GM23248 (cell line): ENCODE data around the gene BSG. TPM values are rescaled to one million over a fixed set of nuclear protein-coding genes. Genes with fewer than 3 reads are reported as not detected.

ENCODE experiments used
- DNase-seq: peaks from one replicate; pipeline ENCODE4 v3.0.0-alpha.2; 2015
- H2AFZ ChIP-seq: fragments of 200-600 bp; sonication (generic); 2 replicates; pipeline ENCODE4 v1.6.1; 2016; ENCODE audit warnings: antibody characterized with exemption
- H3F3A ChIP-seq: fragments of 200-600 bp; sonication (generic); 2 replicates; pipeline ENCODE4 v1.6.1; 2016; ENCODE audit warnings: mild to moderate bottlenecking, antibody characterized with exemption, mixed run types; ENCODE audit not compliant: insufficient read depth
- H3K27ac ChIP-seq: fragments of 200-600 bp; sonication (generic); 2 replicates; pipeline ENCODE4 v1.5.1; 2016; ENCODE audit warnings: mild to moderate bottlenecking
- H3K27me3 ChIP-seq: fragments of 200-600 bp; sonication (generic); replicated peaks from 2 replicates; pipeline ENCODE4 v1.6.1; 2016; ENCODE audit warnings: mild to moderate bottlenecking; ENCODE audit not compliant: insufficient read depth
- H3K36me3 ChIP-seq: fragments of 200-600 bp; sonication (generic); 2 replicates; pipeline ENCODE4 v1.6.1; 2016; ENCODE audit warnings: low read depth, mild to moderate bottlenecking
- H3K4me1 ChIP-seq: fragments of 200-600 bp; sonication (generic); 2 replicates; pipeline ENCODE4 v1.6.1; 2016; ENCODE audit warnings: mild to moderate bottlenecking; ENCODE audit not compliant: insufficient read depth
- H3K4me2 ChIP-seq: fragments of 200-600 bp; sonication (generic); one replicate; pipeline ENCODE4 v1.6.1; 2016; ENCODE audit warnings: mild to moderate bottlenecking; ENCODE audit not compliant: unreplicated experiment
- H3K4me3 ChIP-seq: fragments of 200-600 bp; sonication (generic); 2 replicates; pipeline ENCODE4 v1.5.1; 2016; ENCODE audit warnings: mild to moderate bottlenecking
- H3K79me2 ChIP-seq: fragments of 200-600 bp; sonication (generic); 2 replicates; pipeline ENCODE4 v1.6.1; 2016; ENCODE audit warnings: mild to moderate bottlenecking; ENCODE audit not compliant: insufficient read depth
- H3K9ac ChIP-seq: fragments of 200-600 bp; sonication (generic); 2 replicates; pipeline ENCODE4 v1.6.1; 2016; ENCODE audit warnings: mild to moderate bottlenecking
- H3K9me2 ChIP-seq: fragments of 200-600 bp; sonication (generic); 2 replicates; pipeline ENCODE4 v1.6.1; 2016; ENCODE audit warnings: mixed run types, mild to moderate bottlenecking, moderate library complexity; ENCODE audit not compliant: insufficient read depth
- H3K9me3 ChIP-seq: fragments of 200-600 bp; sonication (generic); one replicate; pipeline ENCODE4 v1.6.1; 2017; ENCODE audit warnings: low read depth
- H4K20me1 ChIP-seq: fragments of 200-600 bp; sonication (generic); 2 replicates; pipeline ENCODE4 v1.6.0; 2016; ENCODE audit not compliant: insufficient read depth
- EZH2 ChIP-seq: fragments of 200-600 bp; sonication (generic); IDR thresholded peaks from 2 replicates; pipeline ENCODE4 v1.6.1; 2018; ENCODE audit warnings: antibody characterized with exemption, mild to moderate bottlenecking; ENCODE audit not compliant: insufficient read depth, poor library complexity, severe bottlenecking
- EZH2phosphoT487 ChIP-seq: fragments of 200-600 bp; sonication (generic); IDR thresholded peaks from 2 replicates; pipeline ENCODE4 v1.6.1; 2018; ENCODE audit warnings: antibody characterized with exemption, moderate library complexity, mild to moderate bottlenecking, low read depth; ENCODE audit not compliant: insufficient read depth
- WGBS, 2 experiments: methylation state at CpG; one replicate each; pipeline ENCODE4 v1.1.6; 2015 to 2017; ENCODE audit warnings: low lambda C conversion rate in 2 of 2, low coverage in 1 of 2; ENCODE audit errors: missing lambda C conversion rate in 2 of 2; 5-methylcytosine and 5-hydroxymethylcytosine counted together
- in situ Hi-C: fragments of 300-500 bp; cut with MboI; formaldehyde crosslinking; loops from 2 replicates; pipeline ENCODE4 v1.15.0; 2020
- polyA plus RNA-seq: library from polyadenylated mRNA; unstranded; fragments of >200 nt; fragmentation: Nextera tagmentation; extraction: Ambion mirVana; gene quantifications from 2 replicates; pipeline ENCODE4 v1.2.1, GENCODE V29; 2016
- total RNA-seq: library from RNA; depleted of rRNA; stranded (reverse); fragments of >200 nt; shearing (Covaris generic); gene quantifications from 2 replicates; pipeline ENCODE4 v1.2.3, GENCODE V29; 2014

BSG gene
- total and polyA plus RNA-seq, 2 experiments from 2014 or later: 939 to 955 TPM

DNA sequence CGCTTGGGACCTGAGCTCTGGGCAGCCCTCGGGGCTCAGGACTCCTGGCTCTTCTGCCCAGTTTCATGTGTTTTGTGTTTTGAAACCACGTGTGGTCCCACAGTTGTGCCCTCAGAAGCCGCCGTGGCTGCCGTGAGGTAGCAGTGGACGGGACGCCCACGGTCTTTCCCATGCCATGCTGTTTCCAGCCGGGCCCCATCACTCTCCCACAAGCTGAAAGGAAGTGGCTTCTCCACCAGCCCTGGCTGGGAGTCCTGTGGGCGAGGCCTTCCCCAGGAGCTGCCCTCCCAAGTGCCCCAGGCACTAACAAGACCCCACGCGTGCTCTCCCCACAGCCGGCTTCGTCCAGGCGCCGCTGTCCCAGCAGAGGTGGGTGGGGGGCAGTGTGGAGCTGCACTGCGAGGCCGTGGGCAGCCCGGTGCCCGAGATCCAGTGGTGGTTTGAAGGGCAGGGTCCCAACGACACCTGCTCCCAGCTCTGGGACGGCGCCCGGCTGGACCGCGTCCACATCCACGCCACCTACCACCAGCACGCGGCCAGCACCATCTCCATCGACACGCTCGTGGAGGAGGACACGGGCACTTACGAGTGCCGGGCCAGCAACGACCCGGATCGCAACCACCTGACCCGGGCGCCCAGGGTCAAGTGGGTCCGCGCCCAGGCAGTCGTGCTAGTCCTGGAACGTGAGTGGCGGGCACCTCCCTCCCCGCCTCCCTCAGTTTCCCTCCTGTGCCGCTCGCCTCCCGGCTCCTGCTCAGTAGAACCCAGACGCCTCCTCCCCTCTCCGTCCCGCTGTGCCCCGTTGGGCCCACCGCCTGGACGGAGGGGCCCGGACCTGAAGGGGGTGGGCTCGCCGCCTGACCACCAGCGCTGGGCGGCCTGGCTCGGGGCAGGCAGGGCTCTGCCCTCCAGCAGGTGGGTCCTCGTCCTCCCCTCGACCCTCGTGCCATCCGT, 5.3 kb downstream of the BSG start:
- Histone ChIP-seq H3K36me3 (no peaks in the 10 kb centered on the region; the same call in 1 of the 2 replicates), H3K4me2 (no peak overlapping the region), H3K27me3 (no peaks in the 10 kb centered on the region), H3K9me3 (no peaks in the 10 kb centered on the region), H3K4me3 (no peak overlapping the region), H3K9ac (no peak overlapping the region), H4K20me1 (no peaks in the 10 kb centered on the region), H3K4me1 (peaks cover 28% of the 10 kb centered on the region), H3K27ac (no peak overlapping the region), H2AFZ (no peak overlapping the region), H3K9me2 (no peaks in the 10 kb centered on the region), H3K79me2 (peaks cover 93% of the 10 kb centered on the region), H3F3A (no peaks in the 10 kb centered on the region)
- no peak for TF ChIP-seq EZH2phosphoT487
- TF ChIP-seq EZH2: no peak
- in situ Hi-C loops: no loop called here
- DNase-seq: no peak
- 91% methylated on average over 50 to 66 of the region's 66 CpGs for WGBS, 2 experiments

DNA sequence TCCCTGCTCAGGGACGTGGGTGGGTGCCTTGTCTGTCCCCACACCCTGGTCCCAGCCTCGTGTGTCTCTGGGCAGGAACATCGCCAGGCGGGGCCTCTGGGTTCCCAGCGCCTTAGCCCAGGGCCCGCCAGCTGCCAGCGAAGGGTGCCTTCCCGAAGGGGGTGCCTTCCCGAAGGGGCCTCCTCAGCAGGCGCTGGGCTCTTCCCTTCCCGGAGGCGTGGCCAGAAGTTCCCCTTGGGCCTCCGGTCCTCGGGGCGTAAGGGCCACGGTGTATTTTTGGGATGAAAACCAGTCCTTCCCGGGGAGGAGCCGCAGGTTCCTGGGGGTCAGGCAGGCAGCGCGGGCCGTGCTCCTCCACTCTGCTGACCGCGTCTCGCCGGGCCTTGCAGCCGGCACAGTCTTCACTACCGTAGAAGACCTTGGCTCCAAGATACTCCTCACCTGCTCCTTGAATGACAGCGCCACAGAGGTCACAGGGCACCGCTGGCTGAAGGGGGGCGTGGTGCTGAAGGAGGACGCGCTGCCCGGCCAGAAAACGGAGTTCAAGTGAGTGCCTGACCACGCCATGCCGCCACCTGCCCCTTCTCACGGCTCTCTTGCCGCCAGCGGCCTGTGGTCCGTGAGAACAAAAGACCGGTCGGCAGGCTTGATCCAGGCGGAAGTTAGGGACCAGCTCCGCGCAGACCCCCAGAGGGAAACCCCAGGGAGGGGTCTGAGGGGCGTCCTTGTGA, 6.9 kb downstream of the BSG start:
- Histone ChIP-seq H3K4me2 (no peak overlapping the region), H3K36me3 (no peaks in the 10 kb centered on the region; the same call in 1 of the 2 replicates), H4K20me1 (no peaks in the 10 kb centered on the region), H3K27me3 (no peaks in the 10 kb centered on the region), H3K9me2 (no peaks in the 10 kb centered on the region), H3F3A (no peaks in the 10 kb centered on the region), H3K4me3 (no peak overlapping the region), H3K9ac (no peak overlapping the region), H3K79me2 (peaks cover 78% of the 10 kb centered on the region), H3K4me1 (peaks cover 31% of the 10 kb centered on the region), H3K27ac (no peak overlapping the region), H3K9me3 (no peaks in the 10 kb centered on the region), H2AFZ (no peak overlapping the region)
- 89 to 90% methylated on average over 43 to 46 of the region's 46 CpGs for WGBS, 2 experiments
- TF ChIP-seq EZH2phosphoT487: no peak
- no peak for TF ChIP-seq EZH2
- no peak for DNase-seq
- in situ Hi-C loops: no loop called here

DNA sequence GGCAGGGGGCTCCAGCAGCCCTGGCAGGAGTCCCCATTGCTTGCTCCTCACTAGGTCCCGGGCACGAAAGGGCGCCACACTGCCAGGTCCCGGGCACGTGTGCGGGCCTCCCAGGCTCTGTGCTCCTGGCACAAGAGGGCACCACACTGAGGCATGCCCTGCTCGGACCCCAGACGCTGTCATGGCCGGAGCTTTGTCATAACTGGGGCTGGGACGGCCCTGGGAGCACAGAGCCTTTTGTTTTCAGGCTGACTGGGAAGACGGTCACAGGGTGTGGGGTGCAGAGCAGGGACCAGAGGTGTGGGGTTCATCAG, 7.4 kb downstream of the BSG start:
- 90 to 91% methylated on average over 10 to 11 of the region's 11 CpGs for WGBS, 2 experiments
- H3F3A ChIP-seq: no peaks in the 10 kb centered on the region
- H3K27ac ChIP-seq: no peak overlapping the region
- H2AFZ ChIP-seq: no peak overlapping the region
- no peaks in the 10 kb centered on the region; the same call in 1 of the 2 replicates for H3K36me3 ChIP-seq
- no peak for DNase-seq
- no peaks in the 10 kb centered on the region for H3K9me2 ChIP-seq
- peaks cover 26% of the 10 kb centered on the region for H3K4me1 ChIP-seq
- no peak overlapping the region for H3K4me3 ChIP-seq
- H3K4me2 ChIP-seq: no peak overlapping the region
- H3K9me3 ChIP-seq: no peaks in the 10 kb centered on the region
- in situ Hi-C loops: no loop called here
- H3K79me2 ChIP-seq: peaks cover 72% of the 10 kb centered on the region
- TF ChIP-seq EZH2phosphoT487 (no peak), EZH2 (no peak)
- H4K20me1 ChIP-seq: no peaks in the 10 kb centered on the region
- no peak overlapping the region for H3K9ac ChIP-seq
- H3K27me3 ChIP-seq: no peaks in the 10 kb centered on the region

DNA sequence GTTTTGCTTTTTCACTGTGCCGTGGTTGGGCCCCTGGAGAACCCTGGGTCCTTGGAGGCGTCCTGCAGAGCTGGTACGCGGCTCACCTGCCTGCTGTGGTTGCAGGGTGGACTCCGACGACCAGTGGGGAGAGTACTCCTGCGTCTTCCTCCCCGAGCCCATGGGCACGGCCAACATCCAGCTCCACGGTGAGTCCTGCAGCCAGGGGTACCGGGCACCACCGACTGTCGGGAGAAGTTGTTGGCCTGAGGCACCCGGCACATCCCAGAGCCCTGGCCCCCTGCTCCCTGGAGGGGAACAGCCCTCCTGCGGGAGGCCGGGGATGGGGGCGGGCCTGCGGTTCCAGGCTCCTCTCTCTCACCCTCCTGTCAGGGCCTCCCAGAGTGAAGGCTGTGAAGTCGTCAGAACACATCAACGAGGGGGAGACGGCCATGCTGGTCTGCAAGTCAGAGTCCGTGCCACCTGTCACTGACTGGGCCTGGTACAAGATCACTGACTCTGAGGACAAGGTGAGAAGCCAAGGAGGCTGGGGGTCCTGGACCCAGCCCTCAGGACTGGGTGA, 8.0 kb downstream of the BSG start:
- H3K36me3 ChIP-seq: no peaks in the 10 kb centered on the region; the same call in 1 of the 2 replicates
- H4K20me1 ChIP-seq: no peaks in the 10 kb centered on the region
- H3K9ac ChIP-seq: no peak overlapping the region
- no peak for TF ChIP-seq EZH2
- TF ChIP-seq EZH2phosphoT487: no peak
- no peaks in the 10 kb centered on the region for H3K27me3 ChIP-seq
- peaks cover 20% of the 10 kb centered on the region for H3K4me1 ChIP-seq
- H2AFZ ChIP-seq: no peak overlapping the region
- H3K9me3 ChIP-seq: no peaks in the 10 kb centered on the region
- no peak overlapping the region for H3K27ac ChIP-seq
- no peak overlapping the region for H3K4me2 ChIP-seq
- in situ Hi-C loops: no loop called here
- WGBS, 2 experiments: 89 to 90% methylated on average over 22 of the region's 22 CpGs
- no peak overlapping the region for H3K4me3 ChIP-seq
- H3F3A ChIP-seq: no peaks in the 10 kb centered on the region
- H3K9me2 ChIP-seq: no peaks in the 10 kb centered on the region
- DNase-seq: no peak
- peaks cover 67% of the 10 kb centered on the region for H3K79me2 ChIP-seq
